Chondrocyte (in vitro differentiated cells): Measurements from ENCODE around the gene KLF11. TPM values are rescaled to one million over a fixed set of nuclear protein-coding genes. Genes with fewer than 3 reads are reported as not detected.
A peak's percentile ranks its signal among the peaks of the same experiment; 100 is the strongest.

ENCODE experiments used
- DNase-seq: peaks from one replicate; pipeline ENCODE4 v3.0.0; 2021; ENCODE audit warnings: mixed read lengths, low spot score
- H3K27ac Mint-ChIP-seq: one replicate; pipeline ENCODE4 v1.8.0; 2021; ENCODE audit warnings: mild to moderate bottlenecking, moderate library complexity, mixed read lengths; ENCODE audit not compliant: unreplicated experiment
- H3K27me3 Mint-ChIP-seq: 2 replicates; pipeline ENCODE4 v1.8.0; 2021; ENCODE audit warnings: low read depth, mixed read lengths
- H3K36me3 Mint-ChIP-seq: 2 replicates; pipeline ENCODE4 v1.8.0; 2021; ENCODE audit warnings: low read depth, mixed read lengths
- H3K4me1 Mint-ChIP-seq: 2 replicates; pipeline ENCODE4 v1.8.0; 2021; ENCODE audit warnings: low read depth, mild to moderate bottlenecking, mixed read lengths
- H3K4me3 Mint-ChIP-seq: one replicate; pipeline ENCODE4 v1.8.0; 2021; ENCODE audit warnings: mild to moderate bottlenecking, moderate library complexity, mixed read lengths; ENCODE audit not compliant: unreplicated experiment
- H3K9me3 Mint-ChIP-seq: 2 replicates; pipeline ENCODE4 v1.8.0; 2021; ENCODE audit warnings: low read depth, mixed read lengths
- CTCF ChIP-seq: fragments of 200-600 bp; sonication (generic); IDR thresholded peaks from 2 replicates; pipeline ENCODE4 v1.5.0; 2021; ENCODE audit warnings: antibody characterized with exemption, mild to moderate bottlenecking, moderate library complexity
- total RNA-seq: library from RNA; stranded (reverse); gene quantifications from 3 replicates; pipeline ENCODE4 v1.2.1, GENCODE V29; 2021

KLF11 gene
- total RNA-seq, 1 donor from 2014 or later = 15.2 TPM

- H3K27ac Mint-ChIP-seq = no peak overlapping the region
- no peak overlapping the region for H3K4me3 Mint-ChIP-seq
- H3K27me3 Mint-ChIP-seq = peaks cover 21% of the 10 kb centered on the region
- H3K4me1 Mint-ChIP-seq = no peaks in the 10 kb centered on the region
- no peak for TF ChIP-seq CTCF
- no peak for DNase-seq
- peaks cover 16% of the 10 kb centered on the region for H3K9me3 Mint-ChIP-seq
- peaks cover 3% of the 10 kb centered on the region for H3K36me3 Mint-ChIP-seq
These were observed 24.2 kb upstream of the KLF11 start for GRCh38 chr2:10019174-10019573.

DNA sequence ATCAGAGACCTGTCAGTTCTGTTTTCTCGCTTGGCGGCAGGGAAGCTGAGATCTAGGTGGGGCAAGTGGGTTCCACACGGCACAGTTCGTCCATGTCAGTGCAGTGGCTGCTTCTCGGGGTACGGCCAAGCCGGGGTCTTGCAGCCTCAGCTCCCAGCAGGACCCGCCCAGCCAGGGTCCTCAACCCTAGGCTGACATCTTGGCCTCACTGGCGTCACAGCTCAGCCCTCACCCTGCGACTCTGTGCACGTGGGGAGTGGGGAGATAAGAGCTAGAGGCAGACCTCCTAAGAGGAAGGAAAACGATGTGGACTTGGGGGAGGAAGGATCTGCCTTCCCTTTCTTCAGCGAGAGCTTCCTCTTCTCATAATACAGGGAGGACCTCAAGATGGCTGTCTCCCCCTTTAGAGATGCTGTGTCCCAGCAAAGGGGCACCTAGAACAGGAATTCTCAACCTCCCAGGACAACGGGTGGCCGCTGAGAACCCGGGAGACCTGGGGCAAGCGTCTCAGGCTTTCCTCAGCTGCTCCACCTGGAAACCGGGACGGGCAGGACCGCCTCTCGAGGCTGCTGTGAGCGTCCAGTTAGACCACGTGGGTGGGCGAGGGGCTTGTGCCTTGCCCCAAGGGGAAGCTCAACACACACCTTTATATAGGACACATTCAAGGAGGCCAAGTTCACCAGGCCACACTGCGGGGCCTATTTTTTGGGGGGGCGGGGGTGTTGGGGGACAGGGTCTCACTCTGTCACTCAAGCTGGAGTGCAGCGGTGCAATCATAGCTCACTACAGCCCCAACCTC, 23.5 kb upstream of the KLF11 start:
- no peak for TF ChIP-seq CTCF
- Mint-ChIP-seq H3K27ac (no peak overlapping the region), H3K4me1 (no peaks in the 10 kb centered on the region), H3K9me3 (peaks cover 16% of the 10 kb centered on the region), H3K4me3 (no peak overlapping the region), H3K36me3 (peaks cover 3% of the 10 kb centered on the region), H3K27me3 (peaks cover 21% of the 10 kb centered on the region)
- DNase-seq = peak; percentile 86

DNA sequence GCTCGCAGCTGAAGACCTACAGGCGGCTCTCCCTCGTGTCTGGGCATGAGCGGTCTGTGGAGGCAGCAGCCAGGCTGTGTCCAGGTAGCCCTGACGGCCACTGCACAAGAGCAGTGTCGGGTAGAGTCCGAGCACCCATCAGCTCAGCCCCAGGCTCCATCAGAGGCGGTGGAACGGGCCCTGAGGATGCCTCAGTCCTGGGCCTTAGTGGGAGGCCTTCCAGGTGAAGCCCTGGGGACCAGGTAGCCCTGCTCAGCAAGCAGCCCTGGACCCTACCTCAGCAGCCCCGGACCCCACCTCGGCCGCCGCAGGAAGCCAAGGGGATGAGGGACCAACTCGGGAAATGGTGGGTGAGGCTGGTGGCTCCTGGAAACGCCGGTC, 21.3 kb upstream of the KLF11 start:
- Mint-ChIP-seq H3K4me3 (no peak overlapping the region), H3K9me3 (peaks cover 11% of the 10 kb centered on the region), H3K4me1 (no peaks in the 10 kb centered on the region), H3K27me3 (peaks cover 17% of the 10 kb centered on the region), H3K36me3 (peaks cover 3% of the 10 kb centered on the region), H3K27ac (no peak overlapping the region)
- TF ChIP-seq CTCF = no peak
- DNase-seq = peak; percentile 87

- Mint-ChIP-seq H3K27ac (no peak overlapping the region), H3K9me3 (peaks cover 8% of the 10 kb centered on the region), H3K4me1 (no peaks in the 10 kb centered on the region), H3K36me3 (peaks cover under 1% of the 10 kb centered on the region), H3K27me3 (peaks cover 14% of the 10 kb centered on the region), H3K4me3 (no peak overlapping the region)
- no peak for TF ChIP-seq CTCF
- DNase-seq = peak; percentile 20
These were observed 20.9 kb upstream of the KLF11 start for GRCh38 chr2:10022445-10022844.

DNA sequence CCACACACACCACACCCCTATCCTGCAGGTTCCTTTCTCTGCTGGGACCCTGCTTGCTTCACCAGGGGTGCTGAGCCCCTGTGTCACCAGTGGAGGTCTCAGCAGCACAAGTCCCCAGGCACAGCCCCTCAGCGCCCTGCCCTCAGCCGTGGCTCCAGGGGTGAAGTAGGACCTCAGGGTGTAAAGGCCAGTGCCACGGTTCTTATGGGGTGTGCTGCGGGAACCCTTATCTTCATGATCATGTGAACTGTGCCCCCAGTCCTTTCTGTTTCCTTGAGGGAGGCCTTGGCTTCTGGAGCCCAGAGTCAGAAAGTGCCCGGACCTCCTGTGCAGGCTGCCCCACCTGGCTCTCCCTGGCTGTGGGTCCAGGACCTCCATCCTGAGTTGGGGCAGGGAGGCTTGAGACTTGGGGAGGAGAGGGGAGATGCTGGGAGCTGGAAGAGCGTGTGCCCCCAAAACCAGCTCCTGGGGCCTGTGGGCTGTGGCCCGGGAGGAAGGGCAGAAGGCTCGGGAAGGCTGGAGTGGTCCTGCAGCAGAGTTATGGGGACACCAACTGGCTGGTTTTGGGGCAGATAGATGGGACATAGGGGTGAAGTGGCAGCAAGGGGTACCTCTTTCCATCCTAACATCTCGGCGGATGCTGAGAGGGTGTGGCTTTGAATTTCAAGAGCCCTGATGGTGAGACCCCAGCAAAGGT, 20.2 kb upstream of the KLF11 start:
- Mint-ChIP-seq H3K36me3 (no peaks in the 10 kb centered on the region), H3K4me1 (no peaks in the 10 kb centered on the region), H3K27me3 (peaks cover 13% of the 10 kb centered on the region), H3K9me3 (peaks cover 1% of the 10 kb centered on the region), H3K27ac (no peak overlapping the region), H3K4me3 (no peak overlapping the region)
- peak; percentile 32 for TF ChIP-seq CTCF
- DNase-seq = peak; percentile 56
